RWPE1 (cell line): ENCODE results near the gene ALOX5.

Experiments used
- CTCF ChIA-PET: fragments of 350-600 bp; sonication (Branson Sonifier 250); formaldehyde crosslinking; extraction: SDS; loops from one replicate; lab custom pipeline; 2021; lab: Yijun Ruan, JAX
- POLR2A ChIA-PET: fragments of 400-600 bp; formaldehyde crosslinking; extraction: SDS; loops from one replicate; lab custom pipeline; 2020; ENCODE audit warnings: antibody characterized with exemption; ENCODE audit not compliant: low non-redundant PET; lab: Yijun Ruan, JAX
- DNase-seq: peaks from one replicate; pipeline ENCODE4 v3.0.0; 2012; ENCODE audit warnings: low spot score
- H3K27ac ChIP-seq: fragments of 450-650 bp; 2 replicates; pipeline ENCODE4 v1.5.1; 2017
- TF ChIP-seq, protein P1 (sequence below): fragments of 450-650 bp; conservative IDR thresholded peaks from 2 replicates; pipeline ENCODE4 v1.5.1; 2017; ENCODE audit warnings: low read depth, mild to moderate bottlenecking

ALOX5 gene

DNA sequence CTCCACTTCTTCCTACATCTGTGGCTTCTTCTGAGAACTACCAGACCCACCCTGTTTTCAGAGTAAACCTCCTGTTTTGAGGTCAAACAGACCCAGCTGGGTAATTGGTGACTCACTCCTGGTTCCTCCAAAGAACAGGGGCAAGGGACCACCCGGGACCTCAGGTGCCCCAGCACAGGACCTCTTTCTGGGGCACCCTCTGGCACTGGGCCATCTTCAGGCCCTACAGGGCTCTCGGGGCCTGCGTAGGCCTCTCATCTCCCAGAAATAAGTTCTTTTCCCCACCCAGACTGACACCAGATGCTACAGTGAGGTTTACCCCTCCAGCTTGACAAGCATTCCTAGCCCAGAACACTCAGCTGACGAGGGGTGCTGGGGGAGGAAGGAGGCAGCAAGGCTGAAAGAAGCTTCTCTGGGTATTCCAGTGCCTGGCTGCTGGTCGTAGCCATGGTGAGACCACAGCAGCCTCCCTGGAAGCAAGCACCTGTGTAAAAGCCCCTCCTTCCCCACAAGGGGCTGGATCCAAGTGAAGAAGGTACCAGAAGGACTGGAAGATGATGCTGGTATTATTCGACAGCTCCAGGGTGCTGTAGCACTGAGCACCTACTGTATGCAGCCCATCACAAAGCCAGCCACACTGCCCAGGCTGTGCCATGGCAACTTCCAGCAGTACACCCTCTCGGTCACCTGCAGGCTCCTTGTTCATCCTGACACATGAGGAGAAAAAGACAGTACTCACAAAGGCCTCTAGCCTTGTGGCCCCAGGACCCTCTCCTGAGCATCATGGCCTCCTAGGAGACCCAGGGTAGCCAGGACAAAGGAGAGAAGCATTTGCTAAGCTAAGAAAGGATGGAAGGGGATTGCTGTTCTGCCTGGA lies 47.4 kb downstream of the ALOX5 start:
- TF ChIP-seq, protein P1, sequence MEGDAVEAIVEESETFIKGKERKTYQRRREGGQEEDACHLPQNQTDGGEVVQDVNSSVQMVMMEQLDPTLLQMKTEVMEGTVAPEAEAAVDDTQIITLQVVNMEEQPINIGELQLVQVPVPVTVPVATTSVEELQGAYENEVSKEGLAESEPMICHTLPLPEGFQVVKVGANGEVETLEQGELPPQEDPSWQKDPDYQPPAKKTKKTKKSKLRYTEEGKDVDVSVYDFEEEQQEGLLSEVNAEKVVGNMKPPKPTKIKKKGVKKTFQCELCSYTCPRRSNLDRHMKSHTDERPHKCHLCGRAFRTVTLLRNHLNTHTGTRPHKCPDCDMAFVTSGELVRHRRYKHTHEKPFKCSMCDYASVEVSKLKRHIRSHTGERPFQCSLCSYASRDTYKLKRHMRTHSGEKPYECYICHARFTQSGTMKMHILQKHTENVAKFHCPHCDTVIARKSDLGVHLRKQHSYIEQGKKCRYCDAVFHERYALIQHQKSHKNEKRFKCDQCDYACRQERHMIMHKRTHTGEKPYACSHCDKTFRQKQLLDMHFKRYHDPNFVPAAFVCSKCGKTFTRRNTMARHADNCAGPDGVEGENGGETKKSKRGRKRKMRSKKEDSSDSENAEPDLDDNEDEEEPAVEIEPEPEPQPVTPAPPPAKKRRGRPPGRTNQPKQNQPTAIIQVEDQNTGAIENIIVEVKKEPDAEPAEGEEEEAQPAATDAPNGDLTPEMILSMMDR, result no peak
- CTCF ChIA-PET, result interaction anchor here (0.8 kb wide), 1 partner anchor 46 kb away, joined by 3 read pairs; no protein-coding TSS in a partner anchor
- DNase-seq, result no peak

DNA sequence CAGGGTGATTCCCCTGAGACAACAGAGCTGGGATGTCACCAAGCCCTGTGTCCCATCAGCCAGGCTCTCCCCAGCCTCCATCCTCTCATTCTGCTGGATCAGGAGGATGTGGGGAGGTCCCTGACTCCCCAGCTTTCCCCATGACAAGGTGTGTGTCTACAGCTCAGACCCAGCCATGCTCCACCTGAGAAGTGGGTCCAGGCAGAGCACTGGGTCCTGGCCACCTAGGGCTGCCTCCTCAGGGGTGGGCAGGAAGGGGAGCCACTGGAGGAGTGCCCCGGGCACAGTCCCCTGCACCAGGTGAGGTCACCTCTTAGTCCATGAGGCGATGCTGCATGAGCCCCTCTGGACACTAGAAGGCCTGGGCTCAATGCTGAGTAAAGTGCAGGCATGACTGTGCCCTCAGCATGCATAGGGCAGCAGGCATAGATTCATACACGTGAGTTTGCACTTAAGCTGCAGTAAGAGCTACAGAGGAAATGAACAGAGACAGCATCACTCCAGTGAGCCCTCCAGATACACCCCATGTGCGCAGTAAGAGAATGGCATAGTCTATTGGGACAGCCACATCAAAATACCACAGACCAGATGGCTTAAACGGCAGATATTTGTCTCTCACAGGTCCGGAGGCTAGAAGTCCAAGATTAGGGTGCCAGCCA lies 48.3 kb downstream of the ALOX5 start:
- ChIA-PET CTCF (interaction anchor here (0.6 to 0.8 kb wide), 2 partner anchors 45 to 615 kb away, joined by 3 to 4 read pairs; no protein-coding TSS in a partner anchor), POLR2A (no interaction called here)
- TF ChIP-seq, protein P1, result no peak
- no peak overlapping the region for H3K27ac ChIP-seq
- DNase-seq, result no peak

More for the DNA sequence above, 47.4 kb downstream of the ALOX5 start:
- H3K27ac ChIP-seq, result no peak overlapping the region
- POLR2A ChIA-PET, result no interaction called here

DNA sequence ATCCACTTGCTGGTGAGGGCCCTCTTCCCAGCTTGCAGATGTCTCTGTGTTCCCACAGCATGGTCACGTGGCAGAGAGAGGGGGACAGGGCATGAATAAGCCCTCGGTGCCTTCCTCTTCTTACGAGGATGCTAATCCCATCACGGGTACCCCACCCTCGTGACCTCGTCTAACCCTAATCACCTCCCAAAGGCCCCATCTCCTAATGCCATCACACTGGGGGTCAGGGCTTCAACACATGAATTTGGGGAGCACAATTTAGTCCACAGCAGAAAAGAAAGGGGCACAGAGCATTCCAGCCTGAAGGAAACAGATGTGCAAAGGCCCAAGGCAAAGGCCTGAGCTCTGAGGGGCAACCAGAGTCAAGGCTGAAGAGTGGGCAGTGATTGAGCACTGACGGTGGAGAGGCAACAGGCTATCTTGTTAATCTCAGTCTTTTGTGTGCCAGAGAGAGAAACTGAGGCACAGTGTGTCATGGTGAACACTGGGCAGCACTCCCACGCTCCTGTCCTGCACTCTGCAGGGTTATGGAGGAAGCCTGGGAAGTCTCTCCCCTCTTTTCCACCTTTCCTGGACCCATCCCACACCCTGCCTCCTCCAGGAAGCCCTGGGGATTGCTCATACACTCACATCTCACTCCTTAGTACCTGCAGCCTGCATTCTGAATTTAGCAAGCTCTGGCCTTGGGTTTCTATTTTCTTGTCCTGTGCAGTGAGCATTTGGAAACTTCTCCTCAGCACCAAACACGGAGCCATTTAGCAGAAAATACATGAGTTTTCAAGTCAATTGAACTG lies 49.0 kb downstream of the ALOX5 start:
- ChIA-PET CTCF (interaction anchor here (0.5 to 0.6 kb wide), 2 partner anchors 196 to 614 kb away, joined by 3 to 4 read pairs; no protein-coding TSS in a partner anchor), POLR2A (no interaction called here)
- TF ChIP-seq, protein P1, result no peak
- H3K27ac ChIP-seq, result no peak overlapping the region
- no peak for DNase-seq

DNA sequence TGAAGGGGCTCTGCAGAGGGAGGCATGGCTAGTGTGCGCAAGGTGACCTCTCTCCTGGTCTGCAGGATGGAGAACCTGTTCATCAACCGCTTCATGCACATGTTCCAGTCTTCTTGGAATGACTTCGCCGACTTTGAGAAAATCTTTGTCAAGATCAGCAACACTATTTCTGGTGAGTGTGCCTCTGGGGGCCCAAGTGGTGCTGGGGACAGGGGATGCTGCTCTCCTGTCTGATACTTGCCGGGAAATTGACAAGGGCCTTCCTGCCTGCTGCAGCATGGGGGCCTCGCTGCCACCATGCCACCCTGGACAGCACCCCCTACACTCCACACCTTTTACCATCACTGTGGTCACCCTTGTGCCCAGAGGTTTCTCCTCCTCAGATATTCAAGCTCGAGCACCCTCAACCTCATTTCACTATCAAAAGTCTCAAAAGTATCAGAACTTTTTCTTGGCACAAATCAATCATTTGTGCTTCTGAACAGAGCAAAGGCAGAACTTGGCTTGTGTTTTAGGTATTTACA lies 50.0 kb downstream of the ALOX5 start:
- no peak for DNase-seq
- H3K27ac ChIP-seq, result no peak overlapping the region
- ChIA-PET CTCF (no interaction called here), POLR2A (no interaction called here)
- TF ChIP-seq, protein P1, result no peak

DNA sequence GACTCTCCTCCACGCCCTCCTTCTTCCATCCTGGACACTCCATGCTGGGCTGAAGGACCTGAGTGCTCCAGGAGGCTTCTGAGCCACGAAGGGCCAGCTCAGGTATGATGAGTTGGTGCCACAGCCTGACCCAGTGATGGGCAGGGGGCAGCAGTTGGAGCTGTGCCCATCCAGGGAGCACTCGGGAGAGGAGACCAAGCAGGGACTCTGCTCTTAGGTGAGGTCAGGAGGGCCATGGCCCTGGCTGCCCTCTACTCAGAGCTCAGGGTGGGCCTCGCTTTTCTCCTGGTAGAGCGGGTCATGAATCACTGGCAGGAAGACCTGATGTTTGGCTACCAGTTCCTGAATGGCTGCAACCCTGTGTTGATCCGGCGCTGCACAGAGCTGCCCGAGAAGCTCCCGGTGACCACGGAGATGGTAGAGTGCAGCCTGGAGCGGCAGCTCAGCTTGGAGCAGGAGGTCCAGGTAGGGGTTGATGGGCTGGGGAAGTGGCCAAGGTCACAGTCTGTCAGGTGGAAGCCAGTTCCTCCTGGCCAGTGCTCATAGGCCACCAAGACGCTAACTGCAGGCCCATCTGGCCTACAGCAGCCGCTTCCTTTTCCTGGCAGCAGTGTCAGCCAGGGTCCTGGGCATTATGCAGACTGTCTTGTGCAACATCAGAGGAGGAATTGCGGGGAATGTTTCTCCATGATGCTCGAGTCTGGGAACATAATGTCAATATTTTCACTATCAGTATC lies 50.8 kb downstream of the ALOX5 start:
- ChIA-PET POLR2A (no interaction called here), CTCF (no interaction called here)
- no peak overlapping the region for H3K27ac ChIP-seq
- DNase-seq, result no peak
- TF ChIP-seq, protein P1, result no peak
